Upper lobe of left lung (tissue), 6 donors: ENCODE results near the gene KRT7. TPM values are rescaled to one million over a fixed set of nuclear protein-coding genes. Genes with fewer than 3 reads are reported as not detected.

Source experiments
- ATAC-seq, 2 donors: fragments of 200-7000 bp; cut with Tn5 transposase; one replicate each; pipeline ENCODE4 v1.9.1; 2022; ENCODE audit warnings: mild to moderate bottlenecking in 2 of 2, moderate library complexity in 2 of 2; ENCODE audit not compliant: low FRiP score in 2 of 2
- DNase-seq, 2 donors: peaks; one replicate each; pipeline ENCODE4 v3.0.0-alpha.2; 2019 to 2020
- H3K27ac ChIP-seq, 4 donors: fragments of 200-600 bp; sonication (generic); one replicate each; pipeline ENCODE4 v1.5.1; 2016 to 2019
- H3K27me3 ChIP-seq, 4 donors: fragments of 200-600 bp; sonication (generic); one replicate each; pipeline ENCODE4 v1.5.1; 2017 to 2019
- H3K36me3 ChIP-seq, 4 donors: fragments of 200-600 bp; sonication (generic); one replicate each; pipeline ENCODE4 v1.5.1; 2016 to 2019
- H3K4me1 ChIP-seq, 4 donors: fragments of 200-600 bp; sonication (generic); one replicate each; pipeline ENCODE4 v1.5.1; 2018 to 2019
- H3K4me3 ChIP-seq, 4 donors: fragments of 200-600 bp; sonication (generic); one replicate each; pipeline ENCODE4 v1.5.1; 2017 to 2019; ENCODE audit warnings: mild to moderate bottlenecking in 2 of 4, moderate library complexity in 1 of 4
- H3K9me3 ChIP-seq, 4 donors: fragments of 200-600 bp; sonication (generic); one replicate each; pipeline ENCODE4 v1.5.1; 2018 to 2019
- CTCF ChIP-seq, 6 experiments: fragments of 450-650 bp in 4 of 6; fragments of 200-600 bp in 2 of 6; sonication (generic) in 2 of 6; IDR thresholded peaks; one replicate each; pipeline ENCODE4 v1.5.1; 2016 to 2019; ENCODE audit warnings: antibody characterized with exemption in 6 of 6
- EP300 ChIP-seq, 4 donors: sonication (generic); formaldehyde crosslinking; IDR thresholded peaks; one replicate each; pipeline ENCODE4 v1.5.1; 2017; ENCODE audit warnings: antibody characterized with exemption in 4 of 4, control low read depth in 2 of 4
- POLR2A ChIP-seq, 4 donors: fragments of 450-650 bp; IDR thresholded peaks; one replicate each; pipeline ENCODE4 v1.5.1; 2016 to 2017; ENCODE audit warnings: antibody characterized with exemption in 4 of 4, mild to moderate bottlenecking in 2 of 4
- POLR2AphosphoS5 ChIP-seq, 2 donors: sonication (generic); formaldehyde crosslinking; IDR thresholded peaks; one replicate each; pipeline ENCODE4 v1.5.1; 2017; ENCODE audit warnings: antibody characterized with exemption in 2 of 2
- WGBS, 2 donors: methylation state at CpG; one replicate each; pipeline ENCODE4 v1.1.5; 2017 to 2018; 5-methylcytosine and 5-hydroxymethylcytosine counted together
- total RNA-seq, 6 donors: library from RNA; depleted of rRNA in 4 of 6; stranded (reverse); fragments of >200 nt in 4 of 6; gene quantifications; one replicate each; pipeline versions ENCODE4 v1.1.0 to v1.2.1, GENCODE V29; 2016 to 2021
- donor health status: DM: no; HTN: no; CAD: no; lungs with moderate emphysema.
- donor health status: DM: no; HTN: yes; CAD: no; lungs with severe emphysema.

KRT7 gene
- total RNA-seq, 6 donors from 2014 or later: 247 to 1,279 (median 821) TPM

GRCh38 chr12:52214421-52214802, 18.6 kb upstream of the KRT7 start:
- WGBS, 2 donors: 59 to 60% methylated on average over 1 to 2 of the region's 3 CpGs
- Histone ChIP-seq H3K9me3 (no peaks in the 10 kb centered on the region), H3K36me3 (no peaks in the 10 kb centered on the region), H3K27me3 (no peaks in the 10 kb centered on the region), H3K4me3 (no peak overlapping the region), H3K4me1 (peaks cover 16 to 29% (median 27%) of the 10 kb centered on the region in 4 donors), H3K27ac (peak overlapping the region; percentile 4 to 70 (median 50))
- DNase-seq (peak in 1 of 2 donors; percentile 21), ATAC-seq (peak in 1 of 2 donors; percentile 4)
- TF ChIP-seq CTCF (IDR thresholded peaks at IDR 0.05) (peak in 3 of 6 experiments; percentile 10 to 24 (median 13)), POLR2AphosphoS5 (IDR thresholded peaks at IDR 0.05) (no peak), EP300 (IDR thresholded peaks at IDR 0.05) (no peak), POLR2A (IDR thresholded peaks at IDR 0.05) (no peak)

GRCh38 chr12:52215587-52216031, 17.4 kb upstream of the KRT7 start:
- peak overlapping the region in 2 of 4 donors; percentile 11 to 62 for H3K27ac ChIP-seq
- H3K4me1 ChIP-seq: peaks cover 15 to 28% (median 25%) of the 10 kb centered on the region in 4 donors
- H3K36me3 ChIP-seq: no peaks in the 10 kb centered on the region
- no peaks in the 10 kb centered on the region for H3K27me3 ChIP-seq
- no peaks in the 10 kb centered on the region for H3K9me3 ChIP-seq
- H3K4me3 ChIP-seq: no peak overlapping the region
- DNase-seq (peak in 1 of 2 donors; percentile 50), ATAC-seq (no peak)
- TF ChIP-seq CTCF (IDR thresholded peaks at IDR 0.05) (no peak), EP300 (IDR thresholded peaks at IDR 0.05) (peak in 1 of 4 donors; percentile 27), POLR2A (IDR thresholded peaks at IDR 0.05) (no peak), POLR2AphosphoS5 (IDR thresholded peaks at IDR 0.05) (no peak)
- 59 to 60% methylated on average over 1 to 7 of the region's 7 CpGs for WGBS, 2 donors

GRCh38 chr12:52216100-52216499, 16.9 kb upstream of the KRT7 start:
- H3K27me3 ChIP-seq: no peaks in the 10 kb centered on the region
- no peaks in the 10 kb centered on the region for H3K36me3 ChIP-seq
- TF ChIP-seq POLR2A (IDR thresholded peaks at IDR 0.05) (no peak), EP300 (IDR thresholded peaks at IDR 0.05) (no peak), CTCF (IDR thresholded peaks at IDR 0.05) (no peak), POLR2AphosphoS5 (IDR thresholded peaks at IDR 0.05) (no peak)
- peak overlapping the region in 2 of 4 donors; percentile 11 to 62 for H3K27ac ChIP-seq
- no peaks in the 10 kb centered on the region for H3K9me3 ChIP-seq
- WGBS, 2 donors: 64 to 76% methylated on average over 4 of the region's 4 CpGs
- peaks cover 14 to 28% (median 23%) of the 10 kb centered on the region in 4 donors for H3K4me1 ChIP-seq
- ATAC-seq: no peak
- peak in 1 of 2 donors; percentile 20 for DNase-seq
- H3K4me3 ChIP-seq: no peak overlapping the region

DNA sequence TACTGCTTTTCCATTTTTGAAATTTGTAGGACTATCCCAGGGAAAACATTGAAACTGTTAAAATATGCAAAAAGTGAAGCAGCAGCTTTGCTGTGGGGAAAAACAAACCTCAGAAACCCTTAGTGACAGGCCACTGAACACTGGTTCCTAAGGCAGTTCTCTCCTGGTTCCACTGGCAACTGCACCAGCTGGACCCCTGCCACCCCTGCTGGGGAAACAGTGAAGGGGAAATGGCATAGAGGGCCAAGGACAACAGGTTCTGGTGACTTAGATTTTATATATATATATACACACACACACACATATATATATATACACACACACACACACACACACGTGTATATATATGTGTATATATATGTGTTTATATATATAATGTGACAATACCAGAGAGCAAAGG, 16.2 kb upstream of the KRT7 start:
- Histone ChIP-seq H3K27me3 (no peaks in the 10 kb centered on the region), H3K4me1 (peaks cover 14 to 28% (median 23%) of the 10 kb centered on the region in 4 donors), H3K4me3 (no peak overlapping the region), H3K36me3 (no peaks in the 10 kb centered on the region), H3K9me3 (no peaks in the 10 kb centered on the region), H3K27ac (peak overlapping the region in 3 of 4 donors; percentile 44 to 62 (median 47))
- TF ChIP-seq EP300 (IDR thresholded peaks at IDR 0.05): no peak
- no peak for TF ChIP-seq POLR2A (IDR thresholded peaks at IDR 0.05)
- no peak for TF ChIP-seq POLR2AphosphoS5 (IDR thresholded peaks at IDR 0.05)
- TF ChIP-seq CTCF (IDR thresholded peaks at IDR 0.05): no peak
- WGBS, 2 donors: 20 to 24% methylated on average over 1 of the region's 1 CpG
- no peak for ATAC-seq
- no peak for DNase-seq

GRCh38 chr12:52217223-52217622, 15.8 kb upstream of the KRT7 start:
- Histone ChIP-seq H3K27me3 (no peaks in the 10 kb centered on the region), H3K4me1 (peaks cover 14 to 28% (median 23%) of the 10 kb centered on the region in 4 donors), H3K4me3 (no peak overlapping the region), H3K9me3 (no peaks in the 10 kb centered on the region), H3K27ac (peak overlapping the region in 3 of 4 donors; percentile 44 to 62 (median 47)), H3K36me3 (no peaks in the 10 kb centered on the region)
- ATAC-seq (peak; percentile 17 to 46), DNase-seq (peak; percentile 81 to 93)
- TF ChIP-seq EP300 (IDR thresholded peaks at IDR 0.05): peak in 1 of 4 donors; percentile 84
- no peak for TF ChIP-seq CTCF (IDR thresholded peaks at IDR 0.05)
- TF ChIP-seq POLR2A (IDR thresholded peaks at IDR 0.05): no peak
- peak in 1 of 2 donors; percentile 58 for TF ChIP-seq POLR2AphosphoS5 (IDR thresholded peaks at IDR 0.05)
- 16 to 24% methylated on average over 4 to 5 of the region's 5 CpGs for WGBS, 2 donors
